GM12891 (cell line): ENCODE measurements around the gene TKT.

ENCODE experiments used
- POLR2A ChIP-seq: IDR thresholded peaks from 2 replicates; pipeline ENCODE4 v1.6.1; 2011; ENCODE audit warnings: low read depth, low read length, control low read depth
- POLR2AphosphoS5 ChIP-seq: IDR thresholded peaks from 2 replicates; pipeline ENCODE4 v1.6.1; 2011; ENCODE audit warnings: low read depth, low read length, control low read depth
- POU2F2 ChIP-seq: IDR thresholded peaks from 2 replicates; pipeline ENCODE4 v1.6.1; 2011; ENCODE audit warnings: low read depth, mild to moderate bottlenecking, control low read depth, low read length, moderate library complexity
- TAF1 ChIP-seq: IDR thresholded peaks from 2 replicates; pipeline ENCODE4 v1.6.1; 2011; ENCODE audit warnings: low read depth, low read length, control low read depth

- TF ChIP-seq POLR2AphosphoS5 (no peak), TAF1 (no peak), POU2F2 (no peak), POLR2A (no peak)
Observed at GRCh38 chr3:53225181-53225580, 30.6 kb downstream of the TKT start.
